Spleen (tissue), 7 donors: Measurements from ENCODE around the gene TMX4.

ENCODE experiments used
- CTCF ChIP-seq, 11 experiments: fragments of 200-600 bp in 7 of 11; fragments of 450-650 bp in 4 of 11; sonication (generic) in 4 of 11; IDR thresholded peaks in 8 of 11; conservative IDR thresholded peaks in 3 of 11; 1 replicate in 7 of 11; 2 replicates in 4 of 11; pipeline versions ENCODE4 v1.4.0 to v1.8.0; 2016 to 2021; ENCODE audit warnings: antibody characterized with exemption in 11 of 11, inconsistent platforms in 4 of 11, mild to moderate bottlenecking in 1 of 11
- POLR2A ChIP-seq, 3 donors: fragments of 450-650 bp; IDR thresholded peaks; one replicate each; pipeline ENCODE4 v1.5.1; 2017; ENCODE audit warnings: antibody characterized with exemption in 3 of 3, mild to moderate bottlenecking in 1 of 3
- POLR2AphosphoS5 ChIP-seq, 3 donors: sonication (generic); formaldehyde crosslinking; IDR thresholded peaks; one replicate each; pipeline ENCODE4 v1.5.1; 2017; ENCODE audit warnings: antibody characterized with exemption in 3 of 3
- donor health status: DM: no; HTN: no; CAD: no; lungs with moderate emphysema.
- donor health status: DM: no; HTN: no; CAD: no.
- donor health status: DM: no; HTN: no; CAD: no.

DNA sequence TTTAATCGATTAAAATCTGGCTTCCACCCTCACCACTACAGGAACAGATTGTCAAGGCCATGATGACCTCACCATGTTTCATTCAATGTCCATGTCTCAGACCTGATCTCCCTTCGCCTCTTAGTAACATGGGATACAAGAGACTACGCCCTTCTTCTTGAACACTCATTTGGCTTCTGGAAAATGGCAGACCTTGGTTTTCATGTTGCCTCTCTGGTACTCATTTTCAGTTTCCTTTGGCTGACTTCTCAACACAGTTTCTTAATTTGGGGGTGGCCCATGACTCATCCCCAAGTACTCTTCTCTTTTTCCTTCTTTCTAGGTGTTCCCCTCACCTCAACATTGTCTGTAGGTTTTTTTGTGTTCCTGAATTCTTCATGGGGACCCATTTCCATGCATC is 22.7 kb downstream of the TMX4 start:
- TF ChIP-seq POLR2A (IDR thresholded peaks at IDR 0.05), result no peak
- no peak for TF ChIP-seq CTCF (IDR thresholded peaks at IDR 0.05 in 8 of 11, conservative IDR thresholded peaks at IDR 0.05 in 3 of 11)
- no peak for TF ChIP-seq POLR2AphosphoS5 (IDR thresholded peaks at IDR 0.05)
